Thoracic aorta (tissue), 2 donors: Measurements from ENCODE around the gene SUPT4H1. TPM values are rescaled to one million over a fixed set of nuclear protein-coding genes. Genes with fewer than 3 reads are reported as not detected.

Experiments used
- ATAC-seq: fragments of 150-250 bp; one replicate; pipeline ENCODE4 v1.8.0; 2017; ENCODE audit warnings: low read depth; ENCODE audit not compliant: insufficient number of reproducible peaks, low FRiP score
- DNase-seq: peaks from one replicate; pipeline ENCODE4 v3.0.0-alpha.2; 2020; ENCODE audit warnings: low spot score
- H3K27ac ChIP-seq, 2 donors: fragments of 200-600 bp; sonication (generic); 1 replicate in 1 of 2; 2 replicates in 1 of 2; pipeline ENCODE4 v1.5.1; 2016; ENCODE audit warnings: mild to moderate bottlenecking in 2 of 2, moderate library complexity in 2 of 2
- H3K27me3 ChIP-seq: fragments of 200-600 bp; sonication (generic); replicated peaks from 2 replicates; pipeline ENCODE4 v1.6.0; 2016; ENCODE audit warnings: mild to moderate bottlenecking; ENCODE audit not compliant: insufficient read depth
- H3K36me3 ChIP-seq: fragments of 200-600 bp; sonication (generic); one replicate; pipeline ENCODE4 v1.5.1; 2016
- H3K4me1 ChIP-seq, 2 donors: fragments of 200-600 bp; sonication (generic); 1 replicate in 1 of 2; 2 replicates in 1 of 2; pipeline versions ENCODE4 v1.5.1 to v1.6.0; 2016; ENCODE audit warnings: low read depth in 2 of 2, mild to moderate bottlenecking in 1 of 2; ENCODE audit not compliant: control insufficient read depth in 1 of 2
- H3K4me3 ChIP-seq: fragments of 200-600 bp; sonication (generic); 2 replicates; pipeline ENCODE4 v1.5.1; 2016; ENCODE audit warnings: mild to moderate bottlenecking
- H3K9me3 ChIP-seq: fragments of 200-600 bp; sonication (generic); 2 replicates; pipeline ENCODE4 v1.5.1; 2016
- CTCF ChIP-seq: fragments of 200-600 bp; sonication (generic); IDR thresholded peaks from one replicate; pipeline ENCODE4 v1.5.1; 2019; ENCODE audit warnings: antibody characterized with exemption
- total RNA-seq, 2 donors: library from RNA; depleted of rRNA; stranded (reverse); fragments of >200 nt; gene quantifications; one replicate each; pipeline versions ENCODE4 v1.1.0 to v1.2.3, GENCODE V29; 2016

The SUPT4H1 gene
- total RNA-seq, 2 donors from 2014 or later = 30.6 to 37.3 TPM

GRCh38 chr17:58369214-58370031, 17.4 kb upstream of the SUPT4H1 start:
- Histone ChIP-seq H3K36me3 (no peaks in the 10 kb centered on the region), H3K9me3 (no peaks in the 10 kb centered on the region), H3K27ac (no peak overlapping the region), H3K4me1 (no peaks in the 10 kb centered on the region), H3K27me3 (no peaks in the 10 kb centered on the region), H3K4me3 (no peak overlapping the region)
- no peak for TF ChIP-seq CTCF
- DNase-seq = no peak
- no peak for ATAC-seq

GRCh38 chr17:58368860-58369213, 16.8 kb upstream of the SUPT4H1 start:
- Histone ChIP-seq H3K9me3 (no peaks in the 10 kb centered on the region), H3K4me1 (no peaks in the 10 kb centered on the region), H3K4me3 (no peak overlapping the region), H3K27ac (no peak overlapping the region), H3K36me3 (no peaks in the 10 kb centered on the region), H3K27me3 (no peaks in the 10 kb centered on the region)
- DNase-seq = no peak
- no peak for TF ChIP-seq CTCF
- ATAC-seq = no peak

- no peak for DNase-seq
- ATAC-seq = no peak
- no peak for TF ChIP-seq CTCF
- no peaks in the 10 kb centered on the region for H3K4me1 ChIP-seq
- no peaks in the 10 kb centered on the region for H3K36me3 ChIP-seq
- H3K27me3 ChIP-seq = no peaks in the 10 kb centered on the region
- H3K27ac ChIP-seq = no peak overlapping the region
- H3K4me3 ChIP-seq = no peak overlapping the region
- H3K9me3 ChIP-seq = no peaks in the 10 kb centered on the region
Observed at GRCh38 chr17:58367461-58367860, 15.5 kb upstream of the SUPT4H1 start.

- Histone ChIP-seq H3K27me3 (no peaks in the 10 kb centered on the region), H3K4me1 (no peaks in the 10 kb centered on the region), H3K9me3 (no peaks in the 10 kb centered on the region), H3K36me3 (no peaks in the 10 kb centered on the region), H3K27ac (no peak overlapping the region), H3K4me3 (no peak overlapping the region)
- ATAC-seq (no peak), DNase-seq (no peak)
- TF ChIP-seq CTCF = no peak
Observed at GRCh38 chr17:58365980-58366595, 14.1 kb upstream of the SUPT4H1 start.

GRCh38 chr17:58365185-58365979, 13.4 kb upstream of the SUPT4H1 start:
- H3K4me3 ChIP-seq = no peak overlapping the region

More at GRCh38 chr17:58365185-58365979, 13.4 kb upstream of the SUPT4H1 start:
- H3K36me3 ChIP-seq = no peaks in the 10 kb centered on the region
- no peak overlapping the region for H3K27ac ChIP-seq
- no peaks in the 10 kb centered on the region for H3K4me1 ChIP-seq
- ATAC-seq (no peak), DNase-seq (no peak)
- H3K9me3 ChIP-seq = no peaks in the 10 kb centered on the region
- no peaks in the 10 kb centered on the region for H3K27me3 ChIP-seq
- TF ChIP-seq CTCF = no peak
